Gastroesophageal sphincter (tissue), 4 donors: ENCODE data around the gene VRK3. TPM values are rescaled to one million over a fixed set of nuclear protein-coding genes. Genes with fewer than 3 reads are reported as not detected.

ENCODE experiments used
- ATAC-seq: fragments of 150-250 bp; one replicate; pipeline ENCODE4 v1.9.1; 2016; ENCODE audit warnings: mild to moderate bottlenecking, moderate library complexity
- H3K27ac ChIP-seq, 4 donors: fragments of 200-600 bp; sonication (generic) in 3 of 4; 1 replicate in 3 of 4; 2 replicates in 1 of 4; pipeline ENCODE4 v1.5.1; 2016 to 2019
- H3K27me3 ChIP-seq: fragments of 200-600 bp; sonication (generic); one replicate; pipeline ENCODE4 v1.5.1; 2019
- H3K36me3 ChIP-seq, 2 donors: fragments of 200-600 bp; sonication (generic); one replicate each; pipeline ENCODE4 v1.5.1; 2019; ENCODE audit warnings: control low read depth in 1 of 2
- H3K4me1 ChIP-seq, 3 donors: fragments of 200-600 bp; sonication (generic); 1 replicate in 2 of 3; 2 replicates in 1 of 3; pipeline ENCODE4 v1.5.1; 2016 to 2019; ENCODE audit warnings: control low read depth in 2 of 3
- H3K4me3 ChIP-seq, 2 donors: fragments of 200-600 bp; sonication (generic); one replicate each; pipeline ENCODE4 v1.5.1; 2019; ENCODE audit warnings: mild to moderate bottlenecking in 1 of 2, moderate library complexity in 1 of 2
- H3K9me3 ChIP-seq, 3 donors: fragments of 200-600 bp; sonication (generic); one replicate each; pipeline ENCODE4 v1.5.1; 2017 to 2019; ENCODE audit warnings: control low read depth in 2 of 3
- EP300 ChIP-seq: sonication (generic); formaldehyde crosslinking; IDR thresholded peaks from one replicate; pipeline ENCODE4 v1.6.1; 2017; ENCODE audit warnings: antibody characterized with exemption, mild to moderate bottlenecking
- POLR2A ChIP-seq, 2 donors: fragments of 450-650 bp; IDR thresholded peaks; one replicate each; pipeline ENCODE4 v1.6.1; 2017; ENCODE audit warnings: antibody characterized with exemption in 2 of 2, mild to moderate bottlenecking in 2 of 2, moderate library complexity in 1 of 2
- POLR2AphosphoS5 ChIP-seq: sonication (generic); formaldehyde crosslinking; IDR thresholded peaks from one replicate; pipeline ENCODE4 v1.6.1; 2017; ENCODE audit warnings: antibody characterized with exemption
- WGBS, 2 donors: methylation state at CpG; one replicate each; pipeline ENCODE4 v1.1.5; 2018; ENCODE audit warnings: low coverage in 1 of 2; 5-methylcytosine and 5-hydroxymethylcytosine counted together
- total RNA-seq, 4 donors: library from RNA; depleted of rRNA; stranded (reverse); fragments of >200 nt; gene quantifications; one replicate each; pipeline ENCODE4 v1.1.0, GENCODE V29; 2016
- TF ChIP-seq, protein P1 (sequence below), 4 experiments: fragments of 200-600 bp in 2 of 4; fragments of 450-650 bp in 2 of 4; sonication (generic) in 1 of 4; IDR thresholded peaks; one replicate each; pipeline ENCODE4 v1.5.1; 2017 to 2019; ENCODE audit warnings: antibody characterized with exemption in 4 of 4, mild to moderate bottlenecking in 2 of 4, moderate library complexity in 2 of 4

Gene VRK3
- total RNA-seq, 4 donors from 2014 or later: 17.5 to 34.3 (median 26.0) TPM

DNA sequence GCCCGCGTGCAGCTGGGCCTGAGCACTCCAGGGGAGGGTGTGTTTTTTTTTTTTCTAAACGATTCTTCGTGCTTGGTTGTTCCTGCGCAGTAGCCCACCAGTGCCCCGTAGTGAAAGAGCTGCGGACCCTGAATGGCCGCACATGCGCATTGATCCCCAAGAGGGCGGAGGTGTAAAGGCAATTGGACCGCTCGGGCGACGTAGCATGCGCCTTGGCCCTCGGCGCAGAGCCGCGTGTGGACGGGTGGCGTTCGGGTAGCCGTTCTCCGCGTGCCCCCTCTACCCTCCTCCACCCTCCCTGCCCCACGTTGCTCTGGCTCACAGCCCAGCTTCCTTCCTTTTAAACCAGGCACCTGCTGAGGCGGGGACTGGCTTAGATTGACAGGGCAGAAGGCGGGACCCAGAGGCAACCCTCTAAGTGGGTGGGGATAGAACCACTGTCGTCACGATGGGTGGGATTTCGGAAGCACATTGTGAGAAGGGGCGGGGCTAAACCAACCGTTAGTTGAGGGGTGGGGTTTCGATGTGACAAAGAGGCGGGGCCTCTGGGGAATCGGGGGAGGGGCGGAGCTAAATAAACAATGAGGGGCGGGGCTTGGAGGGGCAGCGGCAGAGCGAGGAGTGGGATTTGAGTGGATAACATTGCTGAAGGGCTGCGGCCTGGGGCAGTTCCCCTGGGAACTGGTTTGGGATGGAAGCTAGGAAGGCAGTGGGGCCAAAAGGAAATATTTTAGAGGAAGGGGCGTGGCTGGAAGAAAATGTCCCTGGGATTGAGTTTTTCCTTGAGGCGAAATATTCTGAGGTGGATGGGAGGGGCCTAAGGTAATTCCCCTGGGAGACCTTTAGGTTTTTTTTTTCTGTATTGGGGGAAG is 95.3 kb downstream of the VRK3 start:
- peak; percentile 95 for ATAC-seq
- 7 to 9% methylated on average over 10 to 27 of the region's 43 CpGs for WGBS, 2 donors

DNA sequence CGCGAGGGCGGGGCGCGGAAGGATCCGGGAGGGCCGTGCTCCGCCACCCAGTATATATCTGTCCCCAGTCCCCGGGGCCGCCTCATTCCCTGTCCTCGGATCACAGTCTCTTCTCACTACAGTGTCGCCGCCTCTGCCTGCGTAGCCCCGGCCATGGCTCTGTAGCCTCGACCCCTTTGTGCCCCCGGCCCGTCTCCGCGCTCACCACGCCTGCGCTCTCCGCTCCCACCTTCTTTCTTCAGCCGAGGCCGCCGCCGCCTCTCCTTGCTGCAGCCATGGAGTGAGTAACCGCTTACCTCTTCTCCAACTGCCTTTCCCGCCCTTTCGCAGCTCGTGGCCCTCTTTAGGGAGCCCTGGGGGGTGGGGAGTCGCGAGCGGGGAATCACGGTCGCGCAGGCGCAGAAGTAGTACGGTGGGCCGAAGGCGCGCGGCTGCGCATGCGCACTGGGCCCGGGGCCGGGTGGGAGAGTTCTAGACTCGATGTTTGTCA is 96.0 kb downstream of the VRK3 start, which contains the start of the genes ATF5 and NUP62:
Gene ATF5, plus strand, starts transcription at position 85 of the 490 bp plus-strand sequence. CDS start 1,646 bp downstream, outside the sequence.
Gene NUP62, minus strand, starts transcription at position 384 of the 490 bp plus-strand sequence. CDS start 19,697 bp downstream, outside the sequence.
- Histone ChIP-seq H3K9me3 (no peaks in the 10 kb centered on the region), H3K36me3 (peaks cover 0 to 55% of the 10 kb centered on the region in 2 donors), H3K4me3 (peak within 1 kb of the TSS; percentile 78 to 96), H3K27ac (peak within 1 kb of the TSS; percentile 64 to 96 (median 94)), H3K27me3 (no peaks in the 10 kb centered on the region), H3K4me1 (peaks cover 0 to 59% (median 22%) of the 10 kb centered on the region in 3 donors)
- no peak for TF ChIP-seq EP300
- TF ChIP-seq POLR2A (IDR thresholded peaks at IDR 0.05): peak; percentile 34 to 41
- peak; percentile 14 for TF ChIP-seq POLR2AphosphoS5
- peak; percentile 60 for ATAC-seq
- WGBS, 2 donors: 0 to 3% methylated on average over 5 to 33 of the region's 48 CpGs

More for the DNA sequence above, 95.3 kb downstream of the VRK3 start:
- Histone ChIP-seq H3K27ac (peak overlapping the region; percentile 64 to 96 (median 94)), H3K9me3 (no peaks in the 10 kb centered on the region), H3K36me3 (peaks cover 0 to 48% of the 10 kb centered on the region in 2 donors), H3K27me3 (no peaks in the 10 kb centered on the region), H3K4me1 (peaks cover 0 to 52% (median 15%) of the 10 kb centered on the region in 3 donors), H3K4me3 (peak overlapping the region; percentile 78 to 96)
- TF ChIP-seq EP300 (no peak), POLR2A (IDR thresholded peaks at IDR 0.05) (peak; percentile 47 to 64), POLR2AphosphoS5 (peak; percentile 74)
- TF ChIP-seq, protein P1, sequence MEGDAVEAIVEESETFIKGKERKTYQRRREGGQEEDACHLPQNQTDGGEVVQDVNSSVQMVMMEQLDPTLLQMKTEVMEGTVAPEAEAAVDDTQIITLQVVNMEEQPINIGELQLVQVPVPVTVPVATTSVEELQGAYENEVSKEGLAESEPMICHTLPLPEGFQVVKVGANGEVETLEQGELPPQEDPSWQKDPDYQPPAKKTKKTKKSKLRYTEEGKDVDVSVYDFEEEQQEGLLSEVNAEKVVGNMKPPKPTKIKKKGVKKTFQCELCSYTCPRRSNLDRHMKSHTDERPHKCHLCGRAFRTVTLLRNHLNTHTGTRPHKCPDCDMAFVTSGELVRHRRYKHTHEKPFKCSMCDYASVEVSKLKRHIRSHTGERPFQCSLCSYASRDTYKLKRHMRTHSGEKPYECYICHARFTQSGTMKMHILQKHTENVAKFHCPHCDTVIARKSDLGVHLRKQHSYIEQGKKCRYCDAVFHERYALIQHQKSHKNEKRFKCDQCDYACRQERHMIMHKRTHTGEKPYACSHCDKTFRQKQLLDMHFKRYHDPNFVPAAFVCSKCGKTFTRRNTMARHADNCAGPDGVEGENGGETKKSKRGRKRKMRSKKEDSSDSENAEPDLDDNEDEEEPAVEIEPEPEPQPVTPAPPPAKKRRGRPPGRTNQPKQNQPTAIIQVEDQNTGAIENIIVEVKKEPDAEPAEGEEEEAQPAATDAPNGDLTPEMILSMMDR (IDR thresholded peaks at IDR 0.05): peak in 1 of 4 experiments; percentile 38

DNA sequence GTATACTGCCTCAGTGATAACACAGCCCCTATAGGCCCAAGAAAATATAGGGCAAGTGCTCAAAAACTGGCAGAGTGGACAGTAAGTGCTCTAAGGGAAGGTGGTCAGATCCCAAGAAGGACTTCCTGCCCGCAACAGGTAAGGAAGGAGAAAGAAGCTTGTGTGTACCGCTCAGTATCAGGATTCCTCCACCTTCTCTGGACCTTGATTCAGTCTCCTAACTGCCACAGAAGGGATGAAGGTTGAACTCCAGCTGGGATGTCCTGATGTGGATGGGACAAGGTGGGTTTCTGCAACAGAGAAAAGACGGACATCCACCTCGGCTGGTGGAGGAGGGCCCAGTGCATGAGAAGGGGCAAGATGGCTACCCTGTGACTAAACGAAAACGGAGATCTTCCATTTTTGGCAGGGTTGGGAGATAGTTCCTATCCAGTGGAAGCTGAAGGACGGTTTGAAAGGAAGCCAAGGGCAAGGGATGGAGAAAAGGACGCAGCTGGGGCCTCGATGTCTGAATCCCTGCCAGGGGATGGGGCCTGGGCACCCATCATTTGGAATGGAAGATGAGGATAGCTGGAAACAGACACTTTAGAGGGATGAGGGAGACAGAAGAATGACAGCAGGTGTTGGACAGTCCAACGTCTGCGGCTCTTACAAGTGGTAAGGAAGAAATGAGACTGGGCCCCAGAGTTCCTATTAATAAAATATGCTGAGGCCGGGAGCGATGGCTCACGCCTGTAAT is 97.5 kb downstream of the VRK3 start:
- 73 to 87% methylated on average over 9 to 14 of the region's 14 CpGs for WGBS, 2 donors
- H3K4me1 ChIP-seq: peaks cover 0 to 73% (median 22%) of the 10 kb centered on the region in 3 donors
- H3K4me3 ChIP-seq: peak overlapping the region in 1 of 2 donors; percentile 96
- peak overlapping the region in 2 of 4 donors; percentile 93 to 94 for H3K27ac ChIP-seq
- ATAC-seq: no peak
- H3K27me3 ChIP-seq: no peaks in the 10 kb centered on the region
- no peaks in the 10 kb centered on the region for H3K9me3 ChIP-seq
- H3K36me3 ChIP-seq: peaks cover 0 to 63% of the 10 kb centered on the region in 2 donors
- TF ChIP-seq EP300 (no peak), POLR2A (IDR thresholded peaks at IDR 0.05) (no peak), POLR2AphosphoS5 (no peak)
- TF ChIP-seq, protein P1 (IDR thresholded peaks at IDR 0.05): no peak

DNA sequence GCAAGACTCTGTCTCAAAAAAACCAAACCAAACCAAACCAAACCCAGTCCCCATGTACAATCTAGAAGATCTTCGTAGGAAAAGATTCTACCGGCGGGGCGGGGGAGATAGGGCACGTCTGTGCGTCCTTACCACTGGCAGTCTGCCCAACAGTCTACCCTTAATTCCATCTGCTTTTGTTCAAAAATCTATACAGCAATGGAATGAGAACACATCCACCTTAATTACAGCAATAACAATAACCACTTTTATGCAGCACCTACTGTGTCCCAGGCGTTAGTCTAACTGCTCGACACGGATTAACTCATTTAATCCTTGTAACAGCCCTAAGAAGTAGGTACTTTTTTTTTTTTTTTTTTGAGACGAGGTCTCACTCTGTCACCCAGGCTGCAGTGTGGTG is 98.7 kb downstream of the VRK3 start:
- 80 to 87% methylated on average over 3 to 10 of the region's 10 CpGs for WGBS, 2 donors
- Histone ChIP-seq H3K4me1 (peaks cover 0 to 81% (median 22%) of the 10 kb centered on the region in 3 donors), H3K9me3 (no peaks in the 10 kb centered on the region), H3K27me3 (no peaks in the 10 kb centered on the region), H3K36me3 (peaks cover 0 to 67% of the 10 kb centered on the region in 2 donors), H3K4me3 (no peak overlapping the region), H3K27ac (no peak overlapping the region)
- no peak for ATAC-seq
- no peak for TF ChIP-seq POLR2AphosphoS5
- TF ChIP-seq, protein P1 (IDR thresholded peaks at IDR 0.05): no peak
- no peak for TF ChIP-seq EP300
- TF ChIP-seq POLR2A (IDR thresholded peaks at IDR 0.05): no peak

Other genes with a start within 250 kb of the VRK3 start
- gene FUZ, start 212.1 kb downstream of the VRK3 start, total RNA-seq: 10 to 100 TPM; 14.8 to 23.0 (median 20.1) TPM
- 10 to 100 TPM; 26.7 to 36.1 (median 28.7) TPM for gene MED25, start 207.1 kb downstream of the VRK3 start, total RNA-seq
- 10 to 100 TPM; 52.9 to 89.1 (median 60.0) TPM for gene PTOV1, start 174.2 kb downstream of the VRK3 start, total RNA-seq
- gene PNKP, start 157.8 kb downstream of the VRK3 start, total RNA-seq: 10 to 100 TPM; 12.5 to 64.3 (median 29.4) TPM
- gene AKT1S1, start 148.0 kb downstream of the VRK3 start, total RNA-seq: 10 to 100 TPM; 14.4 to 24.6 (median 19.7) TPM
- 10 to 100 TPM; 25.1 to 41.9 (median 37.3) TPM for gene TBC1D17, start 147.7 kb downstream of the VRK3 start, total RNA-seq
- 1 to 10 TPM in 1 of 4 donors, under 1 TPM in 1, not detected in 2; 0.39 to 1.2 TPM for gene IL4I1, start 128.5 kb downstream of the VRK3 start, total RNA-seq
- gene ATF5, start 96.2 kb downstream of the VRK3 start, total RNA-seq: 10 to 100 TPM; 12.3 to 22.7 (median 16.7) TPM
- gene NUP62, start 95.9 kb downstream of the VRK3 start, total RNA-seq: 10 to 100 TPM; 30.1 to 43.2 (median 37.7) TPM
- 1 to 10 TPM in 3 of 4 donors, under 1 TPM in 1; 0.85 to 3.6 (median 1.3) TPM for gene SIGLEC11, start 64.2 kb downstream of the VRK3 start, total RNA-seq
- gene ZNF473, start 633 bp upstream of the VRK3 start, total RNA-seq: 10 to 100 TPM in 2 of 4 donors, 1 to 10 TPM in 2; 5.5 to 20.9 (median 11.4) TPM
- gene IZUMO2, start 137.9 kb upstream of the VRK3 start, total RNA-seq: not detected
- 1 to 10 TPM; 3.5 to 10.0 (median 6.1) TPM for gene MYH14, start 178.2 kb upstream of the VRK3 start, total RNA-seq